A549 (cell line): ENCODE results near the gene BUB1B.
"Not testable (repeated sequence)": the region's sequence is repeated elsewhere in the genome, so short reads cannot be mapped to it uniquely, and the experiment has no call there.

Experiments
- FOSL2 ChIP-seq, 2 experiments: fragments of 450-650 bp in 1 of 2; fragments of >200 bp in 1 of 2; sonication (Bioruptor Twin) in 1 of 2; formaldehyde crosslinking; IDR thresholded peaks; 2 replicates each; pipeline versions ENCODE4 v1.5.0 to v1.6.1; 2016 to 2020; ENCODE audit warnings: mild to moderate bottlenecking in 1 of 2, moderate library complexity in 1 of 2
- POLR2A ChIP-seq: IDR thresholded peaks from 2 replicates; pipeline ENCODE4 v1.6.1; 2012; ENCODE audit warnings: mild to moderate bottlenecking, low read length
- RFX5 ChIP-seq: fragments of 450-650 bp; IDR thresholded peaks from 2 replicates; pipeline ENCODE4 v1.7.1; 2014; ENCODE audit warnings: antibody characterized with exemption, mild to moderate bottlenecking, moderate library complexity
- SREBF2 ChIP-seq: fragments of 450-650 bp; IDR thresholded peaks from 2 replicates; pipeline ENCODE4 v1.6.1; 2014; ENCODE audit warnings: mild to moderate bottlenecking, moderate library complexity
- TF ChIP-seq, protein P1 (sequence below): IDR thresholded peaks from 2 replicates; pipeline ENCODE4 v1.6.1; 2012
- TF ChIP-seq, protein P2 (sequence below): fragments of >200 bp; sonication (Bioruptor Twin); formaldehyde crosslinking; IDR thresholded peaks from 3 replicates; pipeline ENCODE4 v1.5.1; 2016

DNA sequence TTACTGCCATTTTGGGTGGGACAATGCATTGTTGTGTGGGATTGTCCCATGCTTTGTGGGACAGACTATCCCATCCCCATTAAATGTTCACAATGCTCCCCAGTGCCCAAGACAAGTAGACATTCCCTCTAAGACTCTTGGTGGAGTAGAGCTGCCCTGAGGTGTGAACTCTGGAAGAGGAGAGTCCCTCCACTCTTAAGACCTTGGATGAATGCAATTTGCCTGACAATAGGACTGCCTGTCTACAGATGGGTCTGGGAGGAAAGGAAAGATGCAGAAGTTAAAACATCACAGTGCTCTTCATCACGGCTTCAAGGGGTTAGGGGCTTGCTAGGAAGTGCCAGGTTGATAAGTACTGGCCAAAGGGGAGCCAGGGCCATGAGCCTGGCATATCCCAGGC lies 6.0 kb upstream of the BUB1B start:
- TF ChIP-seq, protein P1, sequence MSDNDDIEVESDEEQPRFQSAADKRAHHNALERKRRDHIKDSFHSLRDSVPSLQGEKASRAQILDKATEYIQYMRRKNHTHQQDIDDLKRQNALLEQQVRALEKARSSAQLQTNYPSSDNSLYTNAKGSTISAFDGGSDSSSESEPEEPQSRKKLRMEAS = not testable (repeated sequence)
- TF ChIP-seq, protein P2, sequence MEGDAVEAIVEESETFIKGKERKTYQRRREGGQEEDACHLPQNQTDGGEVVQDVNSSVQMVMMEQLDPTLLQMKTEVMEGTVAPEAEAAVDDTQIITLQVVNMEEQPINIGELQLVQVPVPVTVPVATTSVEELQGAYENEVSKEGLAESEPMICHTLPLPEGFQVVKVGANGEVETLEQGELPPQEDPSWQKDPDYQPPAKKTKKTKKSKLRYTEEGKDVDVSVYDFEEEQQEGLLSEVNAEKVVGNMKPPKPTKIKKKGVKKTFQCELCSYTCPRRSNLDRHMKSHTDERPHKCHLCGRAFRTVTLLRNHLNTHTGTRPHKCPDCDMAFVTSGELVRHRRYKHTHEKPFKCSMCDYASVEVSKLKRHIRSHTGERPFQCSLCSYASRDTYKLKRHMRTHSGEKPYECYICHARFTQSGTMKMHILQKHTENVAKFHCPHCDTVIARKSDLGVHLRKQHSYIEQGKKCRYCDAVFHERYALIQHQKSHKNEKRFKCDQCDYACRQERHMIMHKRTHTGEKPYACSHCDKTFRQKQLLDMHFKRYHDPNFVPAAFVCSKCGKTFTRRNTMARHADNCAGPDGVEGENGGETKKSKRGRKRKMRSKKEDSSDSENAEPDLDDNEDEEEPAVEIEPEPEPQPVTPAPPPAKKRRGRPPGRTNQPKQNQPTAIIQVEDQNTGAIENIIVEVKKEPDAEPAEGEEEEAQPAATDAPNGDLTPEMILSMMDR = not testable (repeated sequence)
- not testable (repeated sequence) for TF ChIP-seq FOSL2 (IDR thresholded peaks at IDR 0.05); FOSL2 (CRISPR knock-in tag; IDR thresholded peaks at IDR 0.05); SREBF2; RFX5; POLR2A
